ENCODE results near the gene LRATD1.

LRATD1 gene

GRCh38 chr2:14632133-14632936, at the start of gene LRATD1:
Gene LRATD1, plus strand, starts transcription at chr2:14632717. Its CDS starts 1,263 bp downstream, at chr2:14633980.
- Histone ChIP-seq H3K4me3 (ENCODE audit: low read length in 2 of 2) (peak within 1 kb of the TSS; percentile 77 to 83), H3K9ac (ENCODE audit: low read length in 2 of 2) (peak within 1 kb of the TSS in 1 of 2 donors; percentile 47), H3K9me3 (ENCODE audit: control insufficient read depth in 2 of 2, low read length in 2 of 2) (no peaks in the 10 kb centered on the region), H3K27ac (ENCODE audit: low read length) (no peak within 1 kb of the TSS), H3K36me3 (ENCODE audit: control insufficient read depth in 2 of 2, insufficient read depth in 2 of 2, low read length in 2 of 2) (no peaks in the 10 kb centered on the region), H3K4me1 (ENCODE audit: control insufficient read depth, insufficient read depth, low read length) (peaks cover 29% of the 10 kb centered on the region), H3K27me3 (ENCODE audit: control insufficient read depth in 1 of 2, insufficient read depth in 2 of 2, low read length in 2 of 2) (peaks cover 4 to 7% of the 10 kb centered on the region in 2 donors)

- Histone ChIP-seq H3K4me1 (ENCODE audit: control insufficient read depth, insufficient read depth, low read length) (no peaks in the 10 kb centered on the region), H3K9me3 (ENCODE audit: control insufficient read depth in 2 of 2, low read length in 2 of 2) (no peaks in the 10 kb centered on the region), H3K9ac (ENCODE audit: low read length in 2 of 2) (no peak overlapping the region), H3K4me3 (ENCODE audit: low read length in 2 of 2) (no peak overlapping the region), H3K27ac (ENCODE audit: low read length) (no peak overlapping the region), H3K27me3 (ENCODE audit: control insufficient read depth in 1 of 2, insufficient read depth in 2 of 2, low read length in 2 of 2) (no peaks in the 10 kb centered on the region), H3K36me3 (ENCODE audit: control insufficient read depth in 2 of 2, insufficient read depth in 2 of 2, low read length in 2 of 2) (no peaks in the 10 kb centered on the region)
These were observed 49.5 kb upstream of the LRATD1 start for GRCh38 chr2:14583059-14583458.

- Histone ChIP-seq H3K9me3 (ENCODE audit: control insufficient read depth in 2 of 2, low read length in 2 of 2) (no peaks in the 10 kb centered on the region), H3K27ac (ENCODE audit: low read length) (no peak overlapping the region), H3K4me3 (ENCODE audit: low read length in 2 of 2) (no peak overlapping the region), H3K4me1 (ENCODE audit: control insufficient read depth, insufficient read depth, low read length) (no peaks in the 10 kb centered on the region), H3K36me3 (ENCODE audit: control insufficient read depth in 2 of 2, insufficient read depth in 2 of 2, low read length in 2 of 2) (no peaks in the 10 kb centered on the region), H3K27me3 (ENCODE audit: control insufficient read depth in 1 of 2, insufficient read depth in 2 of 2, low read length in 2 of 2) (no peaks in the 10 kb centered on the region), H3K9ac (ENCODE audit: low read length in 2 of 2) (no peak overlapping the region)
These were observed 48.7 kb upstream of the LRATD1 start for GRCh38 chr2:14583802-14584201.

- no peaks in the 10 kb centered on the region for H3K27me3 ChIP-seq (ENCODE audit: control insufficient read depth in 1 of 2, insufficient read depth in 2 of 2, low read length in 2 of 2)
- no peaks in the 10 kb centered on the region for H3K4me1 ChIP-seq (ENCODE audit: control insufficient read depth, insufficient read depth, low read length)
These were observed 45.4 kb upstream of the LRATD1 start for GRCh38 chr2:14587119-14587518.

GRCh38 chr2:14601156-14601770, 31.3 kb upstream of the LRATD1 start:
- no peak overlapping the region for H3K9ac ChIP-seq (ENCODE audit: low read length in 2 of 2)
- no peak overlapping the region for H3K27ac ChIP-seq (ENCODE audit: low read length)
- H3K27me3 ChIP-seq (ENCODE audit: control insufficient read depth in 1 of 2, insufficient read depth in 2 of 2, low read length in 2 of 2): no peaks in the 10 kb centered on the region
- H3K4me1 ChIP-seq (ENCODE audit: control insufficient read depth, insufficient read depth, low read length): no peaks in the 10 kb centered on the region
- no peaks in the 10 kb centered on the region for H3K36me3 ChIP-seq (ENCODE audit: control insufficient read depth in 2 of 2, insufficient read depth in 2 of 2, low read length in 2 of 2)
- no peak overlapping the region for H3K4me3 ChIP-seq (ENCODE audit: low read length in 2 of 2)
- no peaks in the 10 kb centered on the region for H3K9me3 ChIP-seq (ENCODE audit: control insufficient read depth in 2 of 2, low read length in 2 of 2)

More at GRCh38 chr2:14587119-14587518, 45.4 kb upstream of the LRATD1 start:
- H3K4me3 ChIP-seq (ENCODE audit: low read length in 2 of 2): no peak overlapping the region
- no peaks in the 10 kb centered on the region for H3K36me3 ChIP-seq (ENCODE audit: control insufficient read depth in 2 of 2, insufficient read depth in 2 of 2, low read length in 2 of 2)
- H3K9me3 ChIP-seq (ENCODE audit: control insufficient read depth in 2 of 2, low read length in 2 of 2): no peaks in the 10 kb centered on the region
- no peak overlapping the region for H3K27ac ChIP-seq (ENCODE audit: low read length)
- no peak overlapping the region for H3K9ac ChIP-seq (ENCODE audit: low read length in 2 of 2)

GRCh38 chr2:14602309-14602708, 30.2 kb upstream of the LRATD1 start:
- no peaks in the 10 kb centered on the region for H3K36me3 ChIP-seq (ENCODE audit: control insufficient read depth in 2 of 2, insufficient read depth in 2 of 2, low read length in 2 of 2)
- H3K9me3 ChIP-seq (ENCODE audit: control insufficient read depth in 2 of 2, low read length in 2 of 2): no peaks in the 10 kb centered on the region
- H3K27ac ChIP-seq (ENCODE audit: low read length): no peak overlapping the region
- no peaks in the 10 kb centered on the region for H3K27me3 ChIP-seq (ENCODE audit: control insufficient read depth in 1 of 2, insufficient read depth in 2 of 2, low read length in 2 of 2)
- no peaks in the 10 kb centered on the region for H3K4me1 ChIP-seq (ENCODE audit: control insufficient read depth, insufficient read depth, low read length)
- no peak overlapping the region for H3K9ac ChIP-seq (ENCODE audit: low read length in 2 of 2)
- H3K4me3 ChIP-seq (ENCODE audit: low read length in 2 of 2): no peak overlapping the region

- H3K27me3 ChIP-seq (ENCODE audit: control insufficient read depth in 1 of 2, insufficient read depth in 2 of 2, low read length in 2 of 2): no peaks in the 10 kb centered on the region
- no peak overlapping the region for H3K9ac ChIP-seq (ENCODE audit: low read length in 2 of 2)
- H3K36me3 ChIP-seq (ENCODE audit: control insufficient read depth in 2 of 2, insufficient read depth in 2 of 2, low read length in 2 of 2): no peaks in the 10 kb centered on the region
These were observed 28.8 kb upstream of the LRATD1 start for GRCh38 chr2:14603676-14604075.

GRCh38 chr2:14608245-14608644, 24.3 kb upstream of the LRATD1 start:
- H3K4me3 ChIP-seq (ENCODE audit: low read length in 2 of 2): no peak overlapping the region
- no peak overlapping the region for H3K9ac ChIP-seq (ENCODE audit: low read length in 2 of 2)
- H3K27me3 ChIP-seq (ENCODE audit: control insufficient read depth in 1 of 2, insufficient read depth in 2 of 2, low read length in 2 of 2): no peaks in the 10 kb centered on the region
- H3K9me3 ChIP-seq (ENCODE audit: control insufficient read depth in 2 of 2, low read length in 2 of 2): no peaks in the 10 kb centered on the region
- H3K4me1 ChIP-seq (ENCODE audit: control insufficient read depth, insufficient read depth, low read length): no peaks in the 10 kb centered on the region
- no peaks in the 10 kb centered on the region for H3K36me3 ChIP-seq (ENCODE audit: control insufficient read depth in 2 of 2, insufficient read depth in 2 of 2, low read length in 2 of 2)
- no peak overlapping the region for H3K27ac ChIP-seq (ENCODE audit: low read length)

More at GRCh38 chr2:14603676-14604075, 28.8 kb upstream of the LRATD1 start:
- no peaks in the 10 kb centered on the region for H3K4me1 ChIP-seq (ENCODE audit: control insufficient read depth, insufficient read depth, low read length)
- no peak overlapping the region for H3K27ac ChIP-seq (ENCODE audit: low read length)
- H3K4me3 ChIP-seq (ENCODE audit: low read length in 2 of 2): no peak overlapping the region
- H3K9me3 ChIP-seq (ENCODE audit: control insufficient read depth in 2 of 2, low read length in 2 of 2): no peaks in the 10 kb centered on the region

GRCh38 chr2:14614017-14614416, 18.5 kb upstream of the LRATD1 start:
- no peaks in the 10 kb centered on the region for H3K36me3 ChIP-seq (ENCODE audit: control insufficient read depth in 2 of 2, insufficient read depth in 2 of 2, low read length in 2 of 2)
- no peaks in the 10 kb centered on the region for H3K27me3 ChIP-seq (ENCODE audit: control insufficient read depth in 1 of 2, insufficient read depth in 2 of 2, low read length in 2 of 2)
- no peaks in the 10 kb centered on the region for H3K4me1 ChIP-seq (ENCODE audit: control insufficient read depth, insufficient read depth, low read length)
- H3K4me3 ChIP-seq (ENCODE audit: low read length in 2 of 2): no peak overlapping the region
- H3K9ac ChIP-seq (ENCODE audit: low read length in 2 of 2): no peak overlapping the region
- H3K9me3 ChIP-seq (ENCODE audit: control insufficient read depth in 2 of 2, low read length in 2 of 2): no peaks in the 10 kb centered on the region
- no peak overlapping the region for H3K27ac ChIP-seq (ENCODE audit: low read length)

- Histone ChIP-seq H3K4me1 (ENCODE audit: control insufficient read depth, insufficient read depth, low read length) (no peaks in the 10 kb centered on the region), H3K9me3 (ENCODE audit: control insufficient read depth in 2 of 2, low read length in 2 of 2) (no peaks in the 10 kb centered on the region), H3K4me3 (ENCODE audit: low read length in 2 of 2) (no peak overlapping the region), H3K27me3 (ENCODE audit: control insufficient read depth in 1 of 2, insufficient read depth in 2 of 2, low read length in 2 of 2) (no peaks in the 10 kb centered on the region), H3K36me3 (ENCODE audit: control insufficient read depth in 2 of 2, insufficient read depth in 2 of 2, low read length in 2 of 2) (no peaks in the 10 kb centered on the region), H3K9ac (ENCODE audit: low read length in 2 of 2) (no peak overlapping the region), H3K27ac (ENCODE audit: low read length) (no peak overlapping the region)
These were observed 17.4 kb upstream of the LRATD1 start for GRCh38 chr2:14615121-14615520.

- no peaks in the 10 kb centered on the region for H3K36me3 ChIP-seq (ENCODE audit: control insufficient read depth in 2 of 2, insufficient read depth in 2 of 2, low read length in 2 of 2)
- H3K4me1 ChIP-seq (ENCODE audit: control insufficient read depth, insufficient read depth, low read length): no peaks in the 10 kb centered on the region
- H3K27me3 ChIP-seq (ENCODE audit: control insufficient read depth in 1 of 2, insufficient read depth in 2 of 2, low read length in 2 of 2): no peaks in the 10 kb centered on the region
- no peaks in the 10 kb centered on the region for H3K9me3 ChIP-seq (ENCODE audit: control insufficient read depth in 2 of 2, low read length in 2 of 2)
- no peak overlapping the region for H3K9ac ChIP-seq (ENCODE audit: low read length in 2 of 2)
- no peak overlapping the region for H3K4me3 ChIP-seq (ENCODE audit: low read length in 2 of 2)
- H3K27ac ChIP-seq (ENCODE audit: low read length): no peak overlapping the region
These were observed 16.8 kb upstream of the LRATD1 start for GRCh38 chr2:14615760-14616159.
